Urinary bladder (tissue), 4 donors: ENCODE measurements around the gene PRLR. TPM values are rescaled to one million over a fixed set of nuclear protein-coding genes. Genes with fewer than 3 reads are reported as not detected.
A peak's percentile ranks its signal among the peaks of the same experiment; 100 is the strongest.

Experiments
- DNase-seq: peaks from one replicate; pipeline ENCODE4 v3.0.0-alpha.2; 2015; ENCODE audit errors: extremely low spot score
- H3K27ac ChIP-seq: one replicate; pipeline ENCODE4 v1.5.1; 2013; ENCODE audit warnings: low read depth, mild to moderate bottlenecking, moderate library complexity
- H3K36me3 ChIP-seq: one replicate; pipeline ENCODE4 v1.6.1; 2013; ENCODE audit warnings: mild to moderate bottlenecking, moderate library complexity; ENCODE audit not compliant: insufficient read depth
- H3K4me1 ChIP-seq: one replicate; pipeline ENCODE4 v1.6.1; 2013; ENCODE audit warnings: mild to moderate bottlenecking, moderate library complexity; ENCODE audit not compliant: insufficient read depth
- H3K4me3 ChIP-seq: one replicate; pipeline ENCODE4 v1.5.1; 2013; ENCODE audit warnings: low read depth, low read length
- WGBS: extraction: QIAGEN DNeasy Blood & Tissue Kit; methylation state at CpG from one replicate; pipeline ENCODE4 v1.1.7; 2013; 5-methylcytosine and 5-hydroxymethylcytosine counted together
- polyA plus RNA-seq: library from polyadenylated mRNA; stranded (reverse); fragments of 200-250 nt; gene quantifications from one replicate; pipeline ENCODE4 v1.2.3, GENCODE V29; 2013
- total RNA-seq: library from RNA; depleted of rRNA; stranded (reverse); fragments of >200 nt; gene quantifications from one replicate; pipeline ENCODE4 v1.2.3, GENCODE V29; 2014
- donor health status: healthy with polysubstance abuse.
- donor health status: healthy.

Gene PRLR
- total and polyA plus RNA-seq, 2 donors, result 0.98 to 9.7 TPM

GRCh38 chr5:35244171-35244570 lies 13.9 kb upstream of the PRLR start:
- Histone ChIP-seq H3K4me1 (no peaks in the 10 kb centered on the region), H3K27ac (no peak overlapping the region), H3K36me3 (no peaks in the 10 kb centered on the region), H3K4me3 (no peak overlapping the region)
- no peak for DNase-seq
- 93% methylated on average over 1 of the region's 1 CpG for WGBS

GRCh38 chr5:35242702-35243258 lies 12.5 kb upstream of the PRLR start:
- H3K4me1 ChIP-seq, result no peaks in the 10 kb centered on the region
- WGBS, result 84% methylated on average over 4 of the region's 4 CpGs
- no peaks in the 10 kb centered on the region for H3K36me3 ChIP-seq
- no peak for DNase-seq
- H3K4me3 ChIP-seq, result no peak overlapping the region
- H3K27ac ChIP-seq, result no peak overlapping the region

- no peak overlapping the region for H3K27ac ChIP-seq
- no peak for DNase-seq
- 93% methylated on average over 1 of the region's 1 CpG for WGBS
- no peaks in the 10 kb centered on the region for H3K4me1 ChIP-seq
- H3K4me3 ChIP-seq, result no peak overlapping the region
- H3K36me3 ChIP-seq, result no peaks in the 10 kb centered on the region
Observed at GRCh38 chr5:35240892-35241291, 10.6 kb upstream of the PRLR start.

GRCh38 chr5:35239911-35240610 lies 9.8 kb upstream of the PRLR start:
- H3K4me1 ChIP-seq, result no peaks in the 10 kb centered on the region
- no peak overlapping the region for H3K27ac ChIP-seq
- no peak overlapping the region for H3K4me3 ChIP-seq
- WGBS, result 89% methylated on average over 2 of the region's 2 CpGs
- no peak for DNase-seq
- no peaks in the 10 kb centered on the region for H3K36me3 ChIP-seq

GRCh38 chr5:35239476-35239875 lies 9.2 kb upstream of the PRLR start:
- no peak overlapping the region for H3K4me3 ChIP-seq
- no peak overlapping the region for H3K27ac ChIP-seq
- no peaks in the 10 kb centered on the region for H3K36me3 ChIP-seq
- WGBS, result 92% methylated on average over 7 of the region's 7 CpGs
- no peaks in the 10 kb centered on the region for H3K4me1 ChIP-seq
- no peak for DNase-seq

- DNase-seq, result no peak
- 74% methylated on average over 2 of the region's 2 CpGs for WGBS
- Histone ChIP-seq H3K36me3 (no peaks in the 10 kb centered on the region), H3K4me1 (no peaks in the 10 kb centered on the region), H3K4me3 (no peak overlapping the region), H3K27ac (no peak overlapping the region)
Observed at GRCh38 chr5:35237580-35238376, 7.5 kb upstream of the PRLR start.

GRCh38 chr5:35236770-35237169 lies 6.5 kb upstream of the PRLR start:
- no peak for DNase-seq
- Histone ChIP-seq H3K4me1 (no peaks in the 10 kb centered on the region), H3K27ac (no peak overlapping the region), H3K4me3 (no peak overlapping the region), H3K36me3 (no peaks in the 10 kb centered on the region)

- H3K27ac ChIP-seq, result no peak overlapping the region
- DNase-seq, result no peak
- H3K36me3 ChIP-seq, result no peaks in the 10 kb centered on the region
- 98% methylated on average over 11 of the region's 11 CpGs for WGBS
- no peaks in the 10 kb centered on the region for H3K4me1 ChIP-seq
- no peak overlapping the region for H3K4me3 ChIP-seq
Observed at GRCh38 chr5:35233601-35234000, 3.3 kb upstream of the PRLR start.

GRCh38 chr5:35233121-35233520 lies 2.8 kb upstream of the PRLR start:
- H3K36me3 ChIP-seq, result no peaks in the 10 kb centered on the region
- WGBS, result 89% methylated on average over 4 of the region's 4 CpGs
- H3K4me1 ChIP-seq, result no peaks in the 10 kb centered on the region
- no peak overlapping the region for H3K27ac ChIP-seq
- no peak for DNase-seq
- H3K4me3 ChIP-seq, result no peak overlapping the region

- no peak overlapping the region for H3K27ac ChIP-seq
- 83% methylated on average over 5 of the region's 5 CpGs for WGBS
Observed at GRCh38 chr5:35232124-35232523, 1.8 kb upstream of the PRLR start.

GRCh38 chr5:35229076-35230037 lies 930 bp downstream of the PRLR start:
- Histone ChIP-seq H3K4me3 (peak overlapping the region; percentile 37), H3K36me3 (no peaks in the 10 kb centered on the region), H3K27ac (no peak overlapping the region), H3K4me1 (no peaks in the 10 kb centered on the region)
- WGBS, result 9% methylated on average over 30 of the region's 30 CpGs
- no peak for DNase-seq

More at GRCh38 chr5:35232124-35232523, 1.8 kb upstream of the PRLR start:
- no peak for DNase-seq
- Histone ChIP-seq H3K4me1 (no peaks in the 10 kb centered on the region), H3K4me3 (no peak overlapping the region), H3K36me3 (no peaks in the 10 kb centered on the region)

- no peaks in the 10 kb centered on the region for H3K4me1 ChIP-seq
- no peaks in the 10 kb centered on the region for H3K36me3 ChIP-seq
- H3K27ac ChIP-seq, result no peak overlapping the region
- 48% methylated on average over 2 of the region's 2 CpGs for WGBS
- no peak overlapping the region for H3K4me3 ChIP-seq
- no peak for DNase-seq
Observed at GRCh38 chr5:35228310-35228709, 2.0 kb downstream of the PRLR start.

- H3K27ac ChIP-seq, result no peak overlapping the region
- no peak overlapping the region for H3K4me3 ChIP-seq
- no peak for DNase-seq
- no peaks in the 10 kb centered on the region for H3K4me1 ChIP-seq
- H3K36me3 ChIP-seq, result no peaks in the 10 kb centered on the region
- WGBS, result 91% methylated on average over 4 of the region's 4 CpGs
Observed at GRCh38 chr5:35227720-35228119, 2.6 kb downstream of the PRLR start.
